Parathyroid adenoma (tissue), 2 donors: ENCODE data around the gene SIGLEC10.
A peak's percentile ranks its signal among the peaks of the same experiment; 100 is the strongest.
"Not testable (repeated sequence)": the region's sequence is repeated elsewhere in the genome, so short reads cannot be mapped to it uniquely, and the experiment has no call there.

Experiments
- H2AFZ ChIP-seq: fragments of 300-600 bp; sonication (generic); one replicate; pipeline ENCODE4 v1.7.0; 2017; ENCODE audit warnings: antibody characterized with exemption, mild to moderate bottlenecking
- H3K27ac ChIP-seq: fragments of 300-600 bp; sonication (generic); one replicate; pipeline ENCODE4 v1.7.0; 2017
- H3K27me3 ChIP-seq: fragments of 300-600 bp; sonication (generic); one replicate; pipeline ENCODE4 v1.7.0; 2017; ENCODE audit warnings: low read length; ENCODE audit not compliant: control insufficient read depth, insufficient read depth
- H3K36me3 ChIP-seq: fragments of 300-600 bp; sonication (generic); one replicate; pipeline ENCODE4 v1.7.0; 2017; ENCODE audit warnings: low read length; ENCODE audit not compliant: control insufficient read depth, insufficient read depth
- H3K4me1 ChIP-seq: fragments of 300-600 bp; sonication (generic); one replicate; pipeline ENCODE4 v1.7.0; 2017; ENCODE audit warnings: control low read depth
- H3K4me2 ChIP-seq: fragments of 300-600 bp; sonication (generic); one replicate; pipeline ENCODE4 v1.7.0; 2017; ENCODE audit warnings: low read length
- H3K4me3 ChIP-seq: fragments of 300-600 bp; sonication (generic); one replicate; pipeline ENCODE4 v1.7.0; 2017; ENCODE audit warnings: low read depth, low read length
- H3K79me2 ChIP-seq: fragments of 300-600 bp; sonication (generic); one replicate; pipeline ENCODE4 v1.7.0; 2017; ENCODE audit warnings: control low read depth
- H3K9ac ChIP-seq: fragments of 300-600 bp; sonication (generic); one replicate; pipeline ENCODE4 v1.7.0; 2017; ENCODE audit warnings: mild to moderate bottlenecking
- H3K9me3 ChIP-seq: fragments of 300-600 bp; sonication (generic); one replicate; pipeline ENCODE4 v1.7.0; 2017; ENCODE audit warnings: low read length; ENCODE audit not compliant: control insufficient read depth
- CTCF ChIP-seq: fragments of 300-600 bp; sonication (generic); IDR thresholded peaks from one replicate; pipeline ENCODE4 v1.7.0; 2017; ENCODE audit warnings: antibody characterized with exemption, mild to moderate bottlenecking
- donor health status: primary hyperparathyroidism.

The SIGLEC10 gene

GRCh38 chr19:51402117-51402516 lies 15.3 kb downstream of the SIGLEC10 start:
- Histone ChIP-seq H3K4me2 (no peak overlapping the region), H2AFZ (no peak overlapping the region), H3K79me2 (no peaks in the 10 kb centered on the region), H3K27me3 (no peaks in the 10 kb centered on the region), H3K36me3 (no peaks in the 10 kb centered on the region), H3K9me3 (no peaks in the 10 kb centered on the region), H3K4me1 (no peaks in the 10 kb centered on the region), H3K9ac (no peak overlapping the region), H3K4me3 (no peak overlapping the region), H3K27ac (no peak overlapping the region)
- no peak for TF ChIP-seq CTCF

GRCh38 chr19:51399936-51400335 lies 17.5 kb downstream of the SIGLEC10 start:
- H3K4me3 ChIP-seq, H3K9me3 ChIP-seq, H3K4me1 ChIP-seq, H3K27me3 ChIP-seq, H3K27ac ChIP-seq, H3K36me3 ChIP-seq, H3K4me2 ChIP-seq, H3K79me2 ChIP-seq, H2AFZ ChIP-seq, H3K9ac ChIP-seq: not testable (repeated sequence)

- no peaks in the 10 kb centered on the region for H3K9me3 ChIP-seq
- H3K4me1 ChIP-seq, result no peaks in the 10 kb centered on the region
- H3K27me3 ChIP-seq, result no peaks in the 10 kb centered on the region
- no peak overlapping the region for H2AFZ ChIP-seq
- no peaks in the 10 kb centered on the region for H3K36me3 ChIP-seq
- H3K4me2 ChIP-seq, result no peak overlapping the region
- H3K9ac ChIP-seq, result no peak overlapping the region
- H3K79me2 ChIP-seq, result no peaks in the 10 kb centered on the region
- no peak overlapping the region for H3K27ac ChIP-seq
- no peak overlapping the region for H3K4me3 ChIP-seq
- TF ChIP-seq CTCF, result no peak
Measured at GRCh38 chr19:51399231-51399630, 18.2 kb downstream of the SIGLEC10 start.

GRCh38 chr19:51398096-51398704 lies 19.2 kb downstream of the SIGLEC10 start:
- H3K79me2 ChIP-seq, result no peaks in the 10 kb centered on the region
- H3K4me2 ChIP-seq, result no peak overlapping the region
- H3K27ac ChIP-seq, result no peak overlapping the region

GRCh38 chr19:51397453-51397852 lies 20.0 kb downstream of the SIGLEC10 start:
- H3K27me3 ChIP-seq, H3K9me3 ChIP-seq, H2AFZ ChIP-seq, H3K4me1 ChIP-seq, H3K4me2 ChIP-seq, H3K4me3 ChIP-seq, H3K27ac ChIP-seq, H3K79me2 ChIP-seq, H3K36me3 ChIP-seq, H3K9ac ChIP-seq: not testable (repeated sequence)

More at GRCh38 chr19:51398096-51398704, 19.2 kb downstream of the SIGLEC10 start:
- Histone ChIP-seq H3K4me1 (peaks cover 3% of the 10 kb centered on the region), H3K36me3 (no peaks in the 10 kb centered on the region), H3K4me3 (no peak overlapping the region), H3K27me3 (no peaks in the 10 kb centered on the region), H2AFZ (no peak overlapping the region), H3K9me3 (no peaks in the 10 kb centered on the region), H3K9ac (no peak overlapping the region)
- TF ChIP-seq CTCF, result peak; percentile 60

GRCh38 chr19:51396175-51396574 lies 21.3 kb downstream of the SIGLEC10 start:
- Histone ChIP-seq H3K4me2 (no peak overlapping the region), H3K9me3 (no peaks in the 10 kb centered on the region)
- TF ChIP-seq CTCF, result no peak

More at GRCh38 chr19:51396175-51396574, 21.3 kb downstream of the SIGLEC10 start:
- Histone ChIP-seq H3K79me2 (no peaks in the 10 kb centered on the region), H2AFZ (no peak overlapping the region), H3K27ac (no peak overlapping the region), H3K27me3 (no peaks in the 10 kb centered on the region), H3K4me3 (no peak overlapping the region), H3K36me3 (no peaks in the 10 kb centered on the region), H3K9ac (no peak overlapping the region), H3K4me1 (peaks cover 3% of the 10 kb centered on the region)
